Transverse colon (tissue), 4 donors: ENCODE measurements around the gene TMEM117.

Source experiments
- POLR2A ChIP-seq: fragments of 450-650 bp; IDR thresholded peaks from one replicate; pipeline ENCODE4 v1.6.1; 2016; ENCODE audit warnings: antibody characterized with exemption, mild to moderate bottlenecking, moderate library complexity
- POLR2AphosphoS5 ChIP-seq, 3 donors: sonication (generic); formaldehyde crosslinking; IDR thresholded peaks; one replicate each; pipeline ENCODE4 v1.6.1; 2016; ENCODE audit warnings: antibody characterized with exemption in 3 of 3
- TF ChIP-seq, protein P1 (sequence below), 5 experiments: fragments of 200-600 bp in 3 of 5; fragments of 450-650 bp in 2 of 5; sonication (generic) in 3 of 5; IDR thresholded peaks; 1 replicate in 2 of 5; 2 replicates in 3 of 5; pipeline ENCODE4 v1.5.1; 2016 to 2017; ENCODE audit warnings: antibody characterized with exemption in 5 of 5, inconsistent platforms in 3 of 5, mild to moderate bottlenecking in 2 of 5, moderate library complexity in 1 of 5

DNA sequence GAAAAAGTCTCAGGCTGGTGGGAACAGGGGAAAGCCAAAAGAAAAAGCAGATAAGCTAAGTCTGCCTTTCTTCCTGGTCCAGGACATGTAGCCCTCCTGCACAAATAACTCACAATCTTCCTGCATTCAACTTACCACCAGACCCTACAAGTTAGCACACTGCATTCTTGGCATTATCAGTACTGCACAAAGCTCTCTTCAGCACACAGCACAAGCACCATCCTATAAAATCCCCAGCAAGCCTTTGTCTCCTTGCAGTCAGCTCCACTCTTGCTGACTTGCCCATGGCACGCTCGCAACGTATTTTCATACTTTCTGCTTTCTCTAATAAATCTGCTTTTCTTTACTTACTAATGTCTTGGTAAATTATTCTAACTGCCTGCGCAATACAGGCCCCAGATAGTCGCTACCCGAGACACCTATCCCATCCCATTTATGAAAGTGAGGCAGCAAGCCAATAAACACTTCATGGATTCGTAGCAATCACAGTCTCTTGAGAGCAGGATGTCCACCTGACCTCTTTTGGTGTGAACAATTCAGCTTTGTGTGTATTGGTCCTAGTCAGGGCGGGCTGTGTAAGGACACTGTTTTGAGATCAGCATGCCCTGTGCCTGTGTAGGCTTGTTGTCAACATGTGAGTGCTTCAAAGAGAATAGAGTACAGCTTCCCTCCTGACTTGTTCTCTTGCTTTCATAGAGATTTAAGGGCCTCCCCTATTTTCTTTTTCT is 49.0 kb downstream of the TMEM117 start:
- no peak for TF ChIP-seq POLR2AphosphoS5 (IDR thresholded peaks at IDR 0.05)
- TF ChIP-seq, protein P1, sequence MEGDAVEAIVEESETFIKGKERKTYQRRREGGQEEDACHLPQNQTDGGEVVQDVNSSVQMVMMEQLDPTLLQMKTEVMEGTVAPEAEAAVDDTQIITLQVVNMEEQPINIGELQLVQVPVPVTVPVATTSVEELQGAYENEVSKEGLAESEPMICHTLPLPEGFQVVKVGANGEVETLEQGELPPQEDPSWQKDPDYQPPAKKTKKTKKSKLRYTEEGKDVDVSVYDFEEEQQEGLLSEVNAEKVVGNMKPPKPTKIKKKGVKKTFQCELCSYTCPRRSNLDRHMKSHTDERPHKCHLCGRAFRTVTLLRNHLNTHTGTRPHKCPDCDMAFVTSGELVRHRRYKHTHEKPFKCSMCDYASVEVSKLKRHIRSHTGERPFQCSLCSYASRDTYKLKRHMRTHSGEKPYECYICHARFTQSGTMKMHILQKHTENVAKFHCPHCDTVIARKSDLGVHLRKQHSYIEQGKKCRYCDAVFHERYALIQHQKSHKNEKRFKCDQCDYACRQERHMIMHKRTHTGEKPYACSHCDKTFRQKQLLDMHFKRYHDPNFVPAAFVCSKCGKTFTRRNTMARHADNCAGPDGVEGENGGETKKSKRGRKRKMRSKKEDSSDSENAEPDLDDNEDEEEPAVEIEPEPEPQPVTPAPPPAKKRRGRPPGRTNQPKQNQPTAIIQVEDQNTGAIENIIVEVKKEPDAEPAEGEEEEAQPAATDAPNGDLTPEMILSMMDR (IDR thresholded peaks at IDR 0.05): no peak
- TF ChIP-seq POLR2A: no peak
